H4 (cell line): Measurements from ENCODE around the gene L3MBTL3. TPM values are rescaled to one million over a fixed set of nuclear protein-coding genes. Genes with fewer than 3 reads are reported as not detected.
"Not testable (repeated sequence)": the region's sequence is repeated elsewhere in the genome, so short reads cannot be mapped to it uniquely, and the experiment has no call there.

ENCODE experiments used
- DNase-seq: peaks from one replicate; pipeline ENCODE4 v3.0.0-alpha.2; 2015; ENCODE audit warnings: low spot score
- total RNA-seq: library from RNA; depleted of rRNA; stranded (reverse); fragments of >200 nt; shearing (Covaris generic); gene quantifications from 2 replicates; pipeline ENCODE4 v1.2.3, GENCODE V29; 2014

L3MBTL3 gene
- total RNA-seq, 1 experiment from 2014 or later: 5.9 TPM

DNA sequence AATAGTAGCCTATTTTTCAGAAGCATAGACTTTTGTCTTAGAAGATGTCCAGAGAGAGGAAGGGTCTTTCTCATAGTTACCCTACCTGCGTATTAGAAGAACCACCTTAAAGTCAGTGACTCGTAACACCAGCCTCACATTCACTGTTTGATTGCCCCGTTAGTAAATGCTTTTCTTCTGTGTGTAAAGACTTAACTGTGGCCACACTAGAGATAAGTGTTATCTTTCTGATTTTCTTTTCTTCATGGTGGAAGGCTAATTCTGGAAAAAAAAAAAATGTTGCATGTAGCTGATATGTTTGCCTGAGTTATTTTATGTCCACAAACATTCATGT is 120.5 kb downstream of the L3MBTL3 start:
- DNase-seq: no peak

DNA sequence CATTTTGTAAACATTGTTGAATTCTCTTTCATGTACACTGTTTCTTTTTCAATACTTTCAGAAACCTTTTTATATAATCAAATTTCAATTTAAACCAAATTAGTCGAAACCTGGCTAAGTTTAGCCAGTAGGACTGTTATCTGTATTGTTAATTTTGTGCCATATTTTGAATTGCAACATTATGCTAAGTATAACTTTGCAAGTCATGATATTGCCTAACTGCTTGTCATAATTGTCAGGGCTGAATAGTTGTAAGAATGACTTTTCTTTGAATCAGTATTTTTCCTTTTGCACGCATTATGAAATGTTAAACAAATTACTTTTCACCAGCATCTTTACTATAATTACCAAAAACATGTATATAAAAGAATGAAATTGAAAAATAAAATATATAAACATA is 121.7 kb downstream of the L3MBTL3 start:
- DNase-seq: no peak

DNA sequence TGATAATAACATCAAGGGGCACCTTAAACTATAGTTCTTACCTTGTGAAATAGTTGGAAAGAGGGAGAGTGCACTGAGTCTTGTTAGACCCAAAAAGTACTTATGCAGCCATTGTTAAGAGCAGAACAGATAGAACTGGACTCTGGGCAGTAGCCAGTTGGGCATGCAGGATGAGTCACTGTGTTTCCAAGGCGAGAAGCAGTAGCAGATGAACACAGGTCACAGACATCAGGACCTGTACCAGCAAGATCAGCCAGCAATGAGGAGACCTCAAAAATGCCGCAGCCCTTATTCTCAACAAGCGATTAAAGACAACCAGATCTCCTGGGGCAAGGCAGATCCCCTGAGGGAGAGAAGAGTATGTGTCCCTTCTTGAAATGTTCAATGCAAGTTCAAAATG is 125.3 kb downstream of the L3MBTL3 start:
- no peak for DNase-seq

DNA sequence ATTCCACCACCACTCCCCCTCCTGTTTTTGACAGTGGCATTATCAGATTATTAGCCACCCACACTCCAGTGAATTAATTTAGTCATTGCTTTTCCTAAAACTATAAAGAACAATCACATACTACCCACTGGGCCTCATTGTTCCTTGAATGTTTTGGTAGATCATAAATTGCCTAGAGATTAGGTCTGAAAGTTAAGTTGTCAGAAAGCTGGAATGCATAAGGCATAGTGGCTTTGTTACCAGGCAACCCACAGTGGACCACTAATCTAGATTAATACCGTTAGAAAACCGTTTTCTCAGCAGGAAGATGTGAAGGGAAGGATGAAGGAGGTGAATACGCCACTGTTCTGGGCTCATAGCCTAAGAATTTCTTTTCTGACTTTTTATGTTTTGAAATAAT is 128.7 kb downstream of the L3MBTL3 start:
- DNase-seq: no peak

DNA sequence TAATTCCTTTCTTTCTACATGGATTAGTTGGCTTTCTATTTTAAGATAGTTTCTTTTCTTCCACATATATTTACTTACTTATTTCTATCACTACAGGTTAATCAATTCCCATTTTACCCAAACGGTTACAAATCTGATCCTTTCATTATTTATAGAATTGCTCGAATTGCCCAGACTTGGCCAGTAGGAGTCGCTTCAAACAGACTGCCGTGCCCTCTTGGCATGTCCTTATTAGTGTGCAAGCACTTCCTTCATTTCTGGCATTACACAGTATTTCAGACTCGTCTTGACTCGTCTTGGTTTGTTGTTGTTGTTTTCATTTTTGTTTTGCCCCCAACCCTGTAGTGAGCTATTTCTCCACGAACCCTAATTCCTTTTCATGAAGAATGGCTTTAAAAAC is 129.8 kb downstream of the L3MBTL3 start:
- peak; percentile 5 for DNase-seq

DNA sequence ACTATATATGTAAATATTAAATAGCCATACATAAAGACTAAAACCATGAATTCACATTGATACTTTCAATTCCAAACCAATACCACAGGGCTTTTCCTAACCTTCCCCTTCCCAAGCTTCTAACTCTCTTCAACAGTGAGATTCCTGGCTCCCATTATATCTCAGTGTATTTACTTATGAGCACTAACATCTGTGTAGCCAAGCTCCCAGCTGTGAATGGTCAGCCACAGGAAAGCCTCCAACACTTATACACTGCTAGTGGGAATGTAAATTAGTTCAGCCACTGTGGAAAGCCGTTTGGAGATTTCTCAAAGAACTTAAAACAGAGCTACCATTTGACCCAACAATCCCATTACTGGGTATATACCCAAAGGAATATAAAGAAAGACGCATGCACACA is 130.6 kb downstream of the L3MBTL3 start:
- DNase-seq: not testable (repeated sequence)

DNA sequence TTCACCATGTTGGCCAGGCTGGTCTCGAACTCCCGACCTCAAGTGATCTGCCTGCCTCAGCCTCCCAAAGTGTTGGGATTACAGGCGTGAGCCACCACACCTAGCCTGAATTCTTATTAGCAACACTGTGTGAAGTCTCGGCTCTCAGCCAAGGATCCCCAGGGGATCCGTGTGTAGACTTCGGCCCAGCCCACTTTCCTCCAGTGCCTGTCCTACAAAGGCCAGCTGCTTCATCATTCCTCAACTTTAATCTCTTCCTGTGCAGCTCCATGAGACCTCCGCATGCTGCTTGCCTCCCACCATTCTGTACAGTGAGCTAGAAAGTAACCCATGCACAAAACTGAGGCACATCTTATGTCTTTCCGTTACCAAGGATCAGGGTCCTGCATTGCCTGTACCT is 132.5 kb downstream of the L3MBTL3 start:
- DNase-seq: no peak

DNA sequence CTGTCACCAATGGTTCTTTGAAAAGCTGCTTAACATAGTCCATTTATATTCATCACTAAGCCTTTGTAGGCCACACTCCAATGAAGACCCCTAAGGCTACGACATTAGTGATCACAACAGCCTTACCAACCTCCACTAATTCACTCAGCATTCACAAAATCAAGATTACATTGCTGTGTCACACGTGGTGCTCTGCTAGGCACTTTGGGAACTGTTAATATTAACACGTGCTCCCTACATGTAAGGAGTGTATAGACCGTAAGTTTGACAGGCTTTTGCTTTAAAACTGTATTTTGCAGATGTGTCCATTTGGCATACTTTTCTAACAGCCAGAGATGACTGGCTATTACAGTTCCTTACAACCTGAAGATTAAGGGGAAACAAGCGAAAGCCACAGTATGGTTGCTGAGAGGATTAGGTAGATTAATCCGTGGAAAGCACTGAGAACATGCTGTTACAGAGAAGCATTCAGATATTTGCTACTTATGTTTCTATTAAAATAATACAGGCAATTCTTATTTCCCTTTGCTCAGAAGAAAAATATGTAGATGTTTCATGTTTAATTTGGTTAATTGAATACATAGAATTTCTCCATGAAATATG is 134.6 kb downstream of the L3MBTL3 start:
- no peak for DNase-seq

DNA sequence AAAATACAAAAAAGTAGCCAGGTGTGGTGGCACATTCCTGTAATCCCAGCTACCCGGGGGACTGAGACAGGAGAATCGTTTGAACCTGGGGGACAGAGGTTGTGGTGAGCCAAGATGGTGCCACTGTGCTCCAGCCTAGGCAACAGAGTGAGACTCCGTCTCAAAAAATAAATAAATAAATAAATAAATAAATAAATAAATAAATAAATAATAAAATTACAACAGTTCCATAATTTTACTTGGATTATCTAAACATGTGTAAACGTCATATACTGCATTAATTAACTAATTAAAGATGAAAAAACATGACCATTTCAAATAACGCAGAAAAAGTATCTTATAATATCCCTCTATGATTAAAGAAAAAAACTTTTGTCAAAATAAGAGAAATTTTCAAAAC is 138.5 kb downstream of the L3MBTL3 start:
- DNase-seq: no peak

DNA sequence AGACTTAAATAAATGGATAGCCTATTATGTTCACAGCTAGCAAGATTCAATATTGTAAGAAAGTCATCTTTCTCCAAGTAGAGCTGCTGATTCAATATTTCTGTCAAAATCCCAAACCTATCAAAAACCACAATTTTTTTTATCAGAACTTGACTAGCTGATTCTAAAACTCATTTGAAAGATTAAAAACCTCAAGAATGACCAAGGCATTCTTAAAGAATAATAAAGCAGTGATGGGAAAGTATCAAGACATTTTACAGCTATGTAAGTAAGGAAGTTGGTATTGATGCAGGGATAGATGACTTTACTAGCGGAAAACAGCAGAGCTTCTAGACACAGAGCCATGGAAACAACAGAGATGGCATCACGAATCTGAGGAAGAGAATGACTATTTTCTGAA is 139.7 kb downstream of the L3MBTL3 start:
- DNase-seq: no peak

DNA sequence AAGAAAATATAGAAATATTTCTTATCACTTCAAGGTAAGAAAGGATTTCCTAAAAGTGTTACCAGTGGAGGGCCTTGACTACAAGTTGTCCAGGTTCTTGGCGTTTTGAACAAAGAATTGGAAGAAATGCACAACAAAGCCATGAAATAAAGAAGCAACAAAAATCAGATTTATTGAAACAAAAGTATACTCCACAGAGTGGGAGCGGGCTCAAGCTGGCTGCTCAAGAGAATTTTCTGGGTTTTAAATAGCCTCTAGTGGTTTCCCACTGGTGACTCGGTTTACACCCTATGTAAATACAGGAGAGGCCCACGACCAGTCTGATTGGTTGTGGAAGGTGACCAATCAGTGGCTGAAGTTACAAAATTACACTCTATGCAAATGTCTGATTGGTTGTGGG is 140.2 kb downstream of the L3MBTL3 start:
- DNase-seq: no peak

DNA sequence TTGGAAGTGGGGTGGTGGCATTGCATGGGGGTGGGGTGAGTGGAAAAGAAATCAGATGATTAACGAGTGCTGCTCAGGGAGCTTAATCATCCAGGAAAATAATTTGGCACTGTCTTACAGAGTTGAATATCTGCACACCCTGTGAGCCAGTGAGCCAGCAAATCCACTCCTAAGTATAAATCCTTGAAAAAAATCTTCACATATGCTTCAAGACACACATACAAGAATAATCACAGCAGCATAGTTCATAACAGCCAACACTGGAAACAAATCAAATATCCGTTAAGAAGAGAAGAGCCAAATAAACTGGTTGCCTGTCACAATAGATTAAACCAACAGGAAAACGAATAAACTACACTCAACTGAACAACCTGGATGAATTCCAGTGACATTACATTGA is 141.6 kb downstream of the L3MBTL3 start:
- no peak for DNase-seq

DNA sequence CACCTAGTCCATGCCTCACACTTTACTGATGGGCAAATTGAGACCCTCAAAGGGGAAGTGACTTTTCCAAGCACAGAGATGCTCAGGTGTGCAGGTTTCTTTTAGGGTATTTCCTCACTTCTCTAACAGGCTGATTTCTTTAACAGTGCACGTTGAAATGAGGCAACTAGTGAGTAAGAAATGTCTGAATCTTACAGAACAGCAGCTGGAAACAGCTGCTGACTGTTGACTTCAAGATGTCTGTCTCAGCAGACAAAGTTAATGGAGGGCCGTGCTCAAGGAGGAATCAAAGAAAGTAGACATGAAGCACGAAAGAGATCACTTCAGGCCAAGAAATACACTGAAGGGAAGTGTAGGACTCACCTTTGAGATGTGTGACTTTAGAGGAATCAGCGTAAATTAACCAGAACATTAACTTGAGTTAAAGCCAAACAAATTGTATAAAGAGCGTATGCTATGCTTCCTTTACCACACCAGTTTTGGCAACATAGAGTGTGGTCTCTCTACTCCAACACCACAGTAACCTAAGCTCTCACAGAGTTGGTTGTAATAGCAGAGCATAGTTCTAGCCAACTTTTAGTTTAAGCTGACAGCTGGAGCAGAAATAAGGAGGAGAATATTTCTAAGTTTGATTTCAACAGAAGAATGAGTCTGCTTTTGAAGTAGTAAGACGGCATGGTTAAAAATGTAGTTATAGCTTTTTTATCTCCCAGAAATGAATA is 143.5 kb downstream of the L3MBTL3 start:
- DNase-seq: no peak

DNA sequence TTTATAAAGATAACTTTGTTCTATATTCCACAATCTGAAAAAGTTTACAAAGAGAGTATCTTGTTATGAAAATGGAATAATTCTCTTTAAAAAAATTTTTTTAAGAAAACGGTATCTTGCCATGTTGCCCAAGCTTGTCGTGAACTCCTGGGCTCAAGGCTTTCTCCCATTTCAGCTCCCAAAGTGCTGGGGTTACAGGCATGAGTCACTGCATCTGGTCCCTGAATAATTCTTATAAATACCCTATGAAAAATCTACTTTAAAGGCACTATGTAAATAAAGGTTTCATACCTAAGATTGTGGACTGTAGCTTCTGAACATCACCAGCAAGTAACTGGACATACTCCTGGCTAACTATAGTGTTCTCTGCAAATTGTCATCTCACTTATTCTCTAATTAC is 144.0 kb downstream of the L3MBTL3 start:
- DNase-seq: no peak

DNA sequence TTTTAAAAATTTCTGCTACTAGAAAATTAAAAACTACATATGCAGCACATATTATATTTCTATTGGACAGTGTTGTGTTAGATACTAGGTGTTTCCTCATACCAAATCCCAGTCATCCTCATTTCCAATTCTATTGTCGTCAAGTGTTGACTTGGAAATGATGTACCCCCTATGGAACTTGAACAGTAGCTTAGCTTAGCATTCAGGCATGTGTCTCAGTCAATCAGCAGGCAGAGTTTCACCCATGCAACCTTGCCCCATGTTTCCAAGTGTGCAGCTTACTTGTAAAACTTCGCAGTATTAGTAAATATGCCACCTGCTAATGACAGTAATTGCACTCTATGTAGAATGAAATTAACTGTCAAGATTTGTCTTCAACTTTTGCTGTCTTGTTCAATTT is 144.9 kb downstream of the L3MBTL3 start:
- no peak for DNase-seq

DNA sequence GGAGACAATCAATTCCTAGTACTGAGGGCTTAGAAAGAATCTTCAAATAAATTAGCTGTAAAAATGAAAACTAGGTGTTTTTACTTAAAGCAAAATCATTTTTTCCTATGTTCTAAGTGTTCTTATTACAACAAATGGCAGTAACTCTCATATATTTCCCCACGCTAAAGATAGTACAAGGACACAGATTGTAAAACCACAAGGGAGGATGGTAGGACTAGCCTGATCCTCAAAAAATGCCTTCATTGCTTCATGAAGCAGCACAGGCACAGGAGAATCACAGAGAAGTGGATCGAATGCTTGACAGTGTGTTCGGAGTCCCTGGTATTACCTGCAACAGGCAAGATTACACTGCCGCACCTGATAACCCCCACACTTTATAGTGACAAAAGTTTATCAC is 145.9 kb downstream of the L3MBTL3 start:
- no peak for DNase-seq

DNA sequence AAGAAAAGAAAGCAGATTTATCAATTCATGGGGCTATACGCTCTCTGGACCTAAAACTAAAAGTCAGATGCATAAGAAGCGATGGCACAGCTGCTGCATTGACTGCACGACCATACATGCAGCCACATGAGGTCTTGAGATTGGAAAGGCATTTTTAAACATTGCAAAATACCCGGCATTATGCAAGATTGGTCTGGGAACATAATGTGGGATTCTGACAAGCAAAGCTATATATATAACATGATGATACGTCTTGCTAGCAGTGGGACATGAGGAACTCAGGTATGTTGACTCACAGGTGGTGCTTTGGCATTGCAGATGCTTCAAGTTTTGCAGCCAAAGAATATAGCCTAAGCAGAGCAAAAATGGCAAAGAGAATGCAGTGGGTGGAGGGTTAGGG is 149.3 kb downstream of the L3MBTL3 start:
- DNase-seq: no peak

DNA sequence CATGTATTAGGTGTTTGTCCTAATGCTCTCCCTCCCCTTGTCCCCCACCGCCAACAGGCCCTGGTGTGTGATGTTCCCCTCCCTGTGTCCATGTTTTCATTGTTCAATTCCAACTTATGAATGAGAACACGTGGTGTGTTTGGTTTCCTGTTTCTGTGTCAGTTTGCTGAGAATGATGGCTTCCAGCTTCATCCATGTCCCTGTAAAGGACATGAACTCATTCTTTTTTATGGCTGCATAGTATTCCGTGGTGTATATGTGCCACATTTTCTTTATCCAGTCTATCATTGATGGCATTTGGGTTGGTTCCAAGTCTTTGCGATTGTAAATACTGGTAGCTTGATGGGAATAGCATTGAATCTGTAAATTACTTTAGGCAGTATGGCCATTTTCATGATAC is 151.8 kb downstream of the L3MBTL3 start:
- not testable (repeated sequence) for DNase-seq

DNA sequence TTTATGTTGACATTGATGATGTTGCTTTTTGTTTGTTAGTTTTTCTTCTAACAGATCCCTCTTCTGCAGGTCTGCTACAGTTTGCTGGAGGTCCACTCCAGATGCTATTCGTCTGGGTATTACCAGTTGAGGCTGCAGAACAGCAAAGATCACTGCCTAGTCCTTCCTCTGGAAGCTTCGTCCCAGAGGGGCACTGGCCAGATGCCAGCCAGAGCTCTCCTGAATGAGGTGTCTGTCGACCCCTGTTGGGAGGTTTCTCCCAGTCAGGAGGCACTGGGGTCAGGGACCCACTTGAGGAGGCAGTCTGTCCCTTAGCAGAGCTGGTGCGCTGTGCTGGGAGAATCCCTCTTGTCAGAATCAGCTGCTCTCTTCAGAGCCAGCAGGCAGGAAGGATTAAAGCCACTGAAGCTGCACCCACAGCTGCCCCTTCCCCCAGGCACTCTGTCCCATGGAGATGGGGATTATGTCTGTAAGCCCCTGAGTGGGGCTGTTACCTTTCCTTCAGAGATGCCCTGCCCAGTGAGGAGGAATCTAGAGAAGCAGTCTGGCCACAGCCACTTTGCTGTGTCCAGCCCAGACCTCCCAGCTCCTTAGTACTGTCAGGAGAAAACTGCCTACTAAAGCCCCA is 155.1 kb downstream of the L3MBTL3 start:
- DNase-seq: not testable (repeated sequence)

DNA sequence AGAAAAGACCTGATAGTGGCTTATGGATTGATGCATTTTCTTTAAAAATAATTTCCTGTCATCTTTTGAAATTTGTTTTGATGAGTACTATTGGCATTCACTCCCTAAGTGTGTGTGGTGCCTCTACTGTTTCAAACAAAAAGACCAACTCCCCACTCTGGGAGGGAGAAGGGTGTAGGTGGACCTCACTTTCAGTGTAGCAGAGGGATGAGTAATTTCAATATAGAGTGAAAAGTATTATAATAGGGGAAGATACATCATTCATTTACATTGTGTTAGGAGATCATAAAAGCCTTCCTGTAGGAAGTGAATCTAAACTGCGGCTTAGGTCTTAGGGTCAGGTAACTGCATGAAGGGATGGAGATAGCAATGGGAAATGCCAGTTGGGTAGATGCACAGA is 158.0 kb downstream of the L3MBTL3 start:
- no peak for DNase-seq

DNA sequence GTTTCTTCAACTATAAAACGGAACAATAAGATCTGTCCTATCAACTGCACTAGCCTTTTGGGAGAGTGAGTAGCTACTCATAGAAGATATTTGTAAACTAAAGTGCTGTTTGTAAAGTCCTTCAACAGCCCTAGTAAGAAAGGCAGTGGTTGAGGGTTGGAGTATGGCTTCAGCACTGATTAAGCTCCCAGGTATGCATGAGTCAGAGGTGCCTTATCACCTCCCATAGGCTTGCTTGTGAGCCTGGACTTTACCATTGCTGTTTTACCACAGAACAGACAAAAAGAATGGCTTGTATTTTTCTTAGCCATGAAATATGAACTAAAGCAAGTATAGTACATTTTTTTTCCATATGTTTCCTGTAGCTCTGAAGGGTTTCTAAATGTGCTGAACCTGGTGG is 160.3 kb downstream of the L3MBTL3 start:
- peak; percentile 56 for DNase-seq

DNA sequence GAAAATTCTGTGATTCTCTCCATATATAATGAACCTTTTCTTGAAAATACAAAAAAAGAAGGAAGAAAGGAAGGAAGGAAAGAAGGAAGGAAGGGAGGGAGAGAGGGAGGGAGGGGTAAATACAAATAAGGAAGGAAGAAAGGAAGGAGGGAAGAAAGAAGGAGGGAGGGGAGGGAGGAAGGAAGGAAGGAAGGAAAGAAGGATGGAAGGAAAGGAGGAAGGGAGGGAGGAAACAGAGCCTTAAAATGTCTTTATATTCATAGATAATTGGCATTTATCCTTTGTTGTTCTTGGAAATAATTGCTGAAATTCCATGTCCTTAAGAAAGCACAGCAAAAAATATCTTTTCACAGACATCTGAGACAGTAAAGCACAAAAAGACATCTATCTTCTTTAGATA is 164.1 kb downstream of the L3MBTL3 start:
- DNase-seq: no peak
